Lower lobe of right lung (tissue), 2 donors: ENCODE results near the gene GAS6. TPM values are rescaled to one million over a fixed set of nuclear protein-coding genes. Genes with fewer than 3 reads are reported as not detected.

Source experiments
- ATAC-seq, 2 donors: fragments of 200-7000 bp; cut with Tn5 transposase; one replicate each; pipeline ENCODE4 v1.9.1; 2020 to 2022; ENCODE audit warnings: mild to moderate bottlenecking in 2 of 2, moderate library complexity in 2 of 2
- DNase-seq: peaks from one replicate; pipeline ENCODE4 v3.0.0-alpha.2; 2020
- H3K27ac ChIP-seq: fragments of 200-600 bp; one replicate; pipeline ENCODE4 v1.8.0; 2022
- H3K27me3 ChIP-seq: fragments of 200-600 bp; one replicate; pipeline ENCODE4 v1.8.0; 2022; ENCODE audit warnings: low read depth
- H3K36me3 ChIP-seq: fragments of 200-600 bp; one replicate; pipeline ENCODE4 v1.8.0; 2022; ENCODE audit warnings: mild to moderate bottlenecking
- H3K4me1 ChIP-seq: fragments of 200-600 bp; one replicate; pipeline ENCODE4 v1.8.0; 2022
- H3K4me3 ChIP-seq: fragments of 200-600 bp; one replicate; pipeline ENCODE4 v1.8.0; 2022; ENCODE audit warnings: mild to moderate bottlenecking
- H3K9me3 ChIP-seq: fragments of 200-600 bp; one replicate; pipeline ENCODE4 v1.8.0; 2022
- intact Hi-C: fragments of 100-400 bp; cut with DNase I; formaldehyde crosslinking; loops from one replicate; pipeline ENCODE4 v1.11.0; 2022
- total RNA-seq: library from RNA; stranded (reverse); fragmentation: NEBNext Ultra II Directional; extraction: Animal tissue kit (Norgen Biotek cat#: 25700); gene quantifications from one replicate; pipeline ENCODE4 v1.2.1, GENCODE V29; 2021
- TF ChIP-seq, protein P1 (sequence below): fragments of 200-600 bp; IDR thresholded peaks from one replicate; pipeline ENCODE4 v1.8.0; 2022; ENCODE audit warnings: antibody characterized with exemption, mild to moderate bottlenecking
- donor health status: DM: no; HTN: yes; CAD: no; lungs with severe emphysema.

The GAS6 gene
- total RNA-seq, 1 donor from 2014 or later: 111 TPM

GRCh38 chr13:113842336-113843062 lies 21.4 kb downstream of the GAS6 start:
- H3K4me1 ChIP-seq: peaks cover 56% of the 10 kb centered on the region
- no peaks in the 10 kb centered on the region for H3K9me3 ChIP-seq
- DNase-seq (peak; percentile 40), ATAC-seq (no peak)
- TF ChIP-seq, protein P1, sequence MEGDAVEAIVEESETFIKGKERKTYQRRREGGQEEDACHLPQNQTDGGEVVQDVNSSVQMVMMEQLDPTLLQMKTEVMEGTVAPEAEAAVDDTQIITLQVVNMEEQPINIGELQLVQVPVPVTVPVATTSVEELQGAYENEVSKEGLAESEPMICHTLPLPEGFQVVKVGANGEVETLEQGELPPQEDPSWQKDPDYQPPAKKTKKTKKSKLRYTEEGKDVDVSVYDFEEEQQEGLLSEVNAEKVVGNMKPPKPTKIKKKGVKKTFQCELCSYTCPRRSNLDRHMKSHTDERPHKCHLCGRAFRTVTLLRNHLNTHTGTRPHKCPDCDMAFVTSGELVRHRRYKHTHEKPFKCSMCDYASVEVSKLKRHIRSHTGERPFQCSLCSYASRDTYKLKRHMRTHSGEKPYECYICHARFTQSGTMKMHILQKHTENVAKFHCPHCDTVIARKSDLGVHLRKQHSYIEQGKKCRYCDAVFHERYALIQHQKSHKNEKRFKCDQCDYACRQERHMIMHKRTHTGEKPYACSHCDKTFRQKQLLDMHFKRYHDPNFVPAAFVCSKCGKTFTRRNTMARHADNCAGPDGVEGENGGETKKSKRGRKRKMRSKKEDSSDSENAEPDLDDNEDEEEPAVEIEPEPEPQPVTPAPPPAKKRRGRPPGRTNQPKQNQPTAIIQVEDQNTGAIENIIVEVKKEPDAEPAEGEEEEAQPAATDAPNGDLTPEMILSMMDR: no peak
- H3K27me3 ChIP-seq: no peaks in the 10 kb centered on the region
- intact Hi-C loops: no loop called here
- no peak overlapping the region for H3K4me3 ChIP-seq
- H3K36me3 ChIP-seq: peaks cover 30% of the 10 kb centered on the region
- no peak overlapping the region for H3K27ac ChIP-seq

DNA sequence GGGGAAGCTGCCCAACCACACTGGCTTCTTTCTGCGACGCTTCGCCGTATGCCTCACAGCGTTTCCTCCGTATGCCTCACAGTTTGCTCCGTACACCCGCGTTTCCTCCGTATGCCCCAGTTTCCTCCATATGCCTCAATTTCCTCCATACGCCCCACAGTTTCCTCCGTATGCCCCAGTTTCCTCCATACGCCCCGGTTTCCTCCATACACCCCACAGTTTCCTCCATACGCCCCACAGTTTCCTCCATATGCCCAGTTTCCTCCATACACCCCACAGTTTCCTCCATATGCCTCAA lies 22.6 kb downstream of the GAS6 start:
- Histone ChIP-seq H3K27ac (no peak overlapping the region), H3K36me3 (peaks cover 30% of the 10 kb centered on the region), H3K27me3 (no peaks in the 10 kb centered on the region), H3K4me3 (no peak overlapping the region), H3K9me3 (no peaks in the 10 kb centered on the region), H3K4me1 (peaks cover 64% of the 10 kb centered on the region)
- TF ChIP-seq, protein P1: no peak
- DNase-seq: no peak
- intact Hi-C loops: no loop called here
- no peak for ATAC-seq

DNA sequence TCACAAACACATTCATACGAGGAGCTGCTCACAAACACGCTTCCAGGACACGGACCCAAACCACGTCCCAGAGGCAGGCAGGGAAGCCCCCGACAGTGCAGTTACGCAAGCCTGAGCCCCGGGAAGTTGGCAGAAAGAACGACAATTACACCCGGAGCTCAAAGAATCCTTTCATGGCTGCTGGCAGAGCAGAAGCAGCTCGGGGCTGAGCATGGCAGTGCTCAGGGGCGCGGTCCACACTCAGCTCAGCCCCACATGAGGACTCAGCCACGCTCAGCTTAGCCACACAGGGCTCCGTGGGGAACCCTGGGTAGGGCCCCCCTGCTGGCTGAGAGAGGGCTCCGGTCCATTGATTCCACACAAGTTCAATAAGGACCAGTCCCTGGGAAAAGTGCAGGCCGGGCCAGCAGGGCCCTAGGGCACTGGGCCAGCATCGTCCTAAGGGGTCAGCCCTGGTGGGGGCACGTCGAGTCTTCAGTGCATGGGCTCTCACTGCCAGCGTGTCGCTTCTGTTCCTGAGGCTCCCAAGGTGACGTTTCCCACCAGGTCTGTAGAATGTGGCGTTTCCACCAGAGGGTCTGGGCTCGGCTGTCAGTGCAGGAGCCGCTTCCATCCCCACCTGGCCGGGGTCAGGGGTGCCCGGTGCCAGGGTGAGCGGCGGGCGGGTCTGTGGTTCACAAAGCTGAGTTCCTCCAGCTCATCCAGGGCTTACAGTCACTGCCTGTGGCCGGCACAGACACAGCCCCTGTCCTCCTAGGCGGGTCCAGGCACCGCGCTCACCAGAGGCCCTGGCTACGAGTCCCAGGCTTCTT lies 23.1 kb downstream of the GAS6 start:
- H3K9me3 ChIP-seq: no peaks in the 10 kb centered on the region
- H3K4me3 ChIP-seq: no peak overlapping the region
- intact Hi-C loops: no loop called here
- H3K36me3 ChIP-seq: peaks cover 30% of the 10 kb centered on the region
- H3K27me3 ChIP-seq: no peaks in the 10 kb centered on the region
- TF ChIP-seq, protein P1: no peak
- H3K4me1 ChIP-seq: peaks cover 64% of the 10 kb centered on the region
- DNase-seq: peak; percentile 41
- no peak for ATAC-seq
- H3K27ac ChIP-seq: peak overlapping the region; percentile 58

DNA sequence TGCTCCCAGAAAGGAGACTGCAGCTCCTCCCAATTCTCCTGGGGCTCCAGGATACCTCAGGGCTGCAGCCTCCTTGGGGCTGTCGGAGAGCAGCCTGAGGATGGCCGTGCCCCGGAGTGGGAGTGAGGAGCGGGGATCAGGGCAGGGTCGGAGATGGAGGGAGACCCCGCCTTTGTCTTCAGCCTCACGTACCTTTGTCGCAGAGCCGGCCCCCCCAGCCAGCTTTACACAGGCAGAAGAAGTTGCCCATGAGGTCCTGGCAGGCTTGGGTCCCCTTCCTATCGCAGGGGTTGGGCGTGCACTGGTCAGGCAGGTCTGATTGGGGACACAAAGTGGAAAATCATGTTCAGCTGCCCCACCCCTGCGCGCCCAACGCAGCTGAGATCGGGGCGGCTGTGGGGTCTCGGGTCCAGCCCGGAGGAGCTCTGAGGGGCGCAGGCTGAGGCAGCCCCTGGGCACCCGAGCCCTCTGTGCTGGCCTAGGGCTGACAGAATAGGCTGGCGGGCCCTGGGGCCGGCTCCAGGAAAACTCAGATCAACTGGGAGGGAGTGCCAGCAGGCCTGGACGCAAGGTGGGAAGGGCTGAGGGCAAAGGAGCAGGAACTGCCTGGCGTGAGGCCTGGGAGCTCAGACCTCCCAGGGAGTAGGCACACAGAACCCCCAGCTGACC lies 24.2 kb downstream of the GAS6 start:
- peaks cover 57% of the 10 kb centered on the region for H3K4me1 ChIP-seq
- H3K27ac ChIP-seq: peak overlapping the region; percentile 58
- H3K9me3 ChIP-seq: no peaks in the 10 kb centered on the region
- no peak for ATAC-seq
- TF ChIP-seq, protein P1: no peak
- H3K27me3 ChIP-seq: no peaks in the 10 kb centered on the region
- peaks cover 36% of the 10 kb centered on the region for H3K36me3 ChIP-seq
- no peak overlapping the region for H3K4me3 ChIP-seq
- intact Hi-C loops: no loop called here
- peak; percentile 49 for DNase-seq

DNA sequence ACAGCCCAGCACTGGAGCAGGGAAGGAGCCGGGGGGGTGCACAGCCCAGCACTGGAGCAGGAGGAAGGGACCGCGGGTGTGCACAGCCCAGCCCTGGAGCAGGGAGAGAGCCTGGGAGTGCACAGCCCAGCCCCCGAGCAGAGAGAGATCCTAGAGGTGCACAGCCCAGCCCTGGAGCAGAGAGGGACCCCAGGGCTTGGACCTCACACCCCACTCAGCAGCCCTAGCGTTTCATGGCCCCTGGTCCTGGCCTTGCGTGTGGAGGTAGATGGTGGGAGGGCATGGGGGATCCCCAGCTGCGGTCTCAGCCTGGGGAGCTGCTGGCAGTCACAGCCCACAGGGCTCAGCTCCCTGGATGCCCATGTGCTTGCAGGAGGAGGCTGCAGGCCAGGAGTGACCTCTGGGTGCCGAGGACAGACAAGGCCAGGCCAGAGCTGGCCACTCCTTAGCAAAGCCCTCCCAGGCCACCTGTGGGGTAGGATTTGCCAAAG lies 25.1 kb downstream of the GAS6 start:
- peak; percentile 39 for DNase-seq
- TF ChIP-seq, protein P1: no peak
- intact Hi-C loops: no loop called here
- no peak overlapping the region for H3K27ac ChIP-seq
- H3K4me1 ChIP-seq: peaks cover 49% of the 10 kb centered on the region
- H3K36me3 ChIP-seq: peaks cover 35% of the 10 kb centered on the region
- no peaks in the 10 kb centered on the region for H3K9me3 ChIP-seq
- H3K27me3 ChIP-seq: no peaks in the 10 kb centered on the region
- H3K4me3 ChIP-seq: peak overlapping the region; percentile 6
- no peak for ATAC-seq
